ENCODE measurements around the gene CPTP.

- TF ChIP-seq CTCF (conservative IDR thresholded peaks at IDR 0.05; ENCODE audit: low read depth, low read length): no peak
- no peak for TF ChIP-seq EZH2 (IDR thresholded peaks at IDR 0.05; ENCODE audit: low read length, unreplicated experiment)
These were observed 15.1 kb upstream of the CPTP start for GRCh38 chr1:1309251-1310108.

Data from PC-3 (cell line).